Heart left ventricle (tissue), 16 donors: ENCODE results near the gene ARHGEF17. TPM values are rescaled to one million over a fixed set of nuclear protein-coding genes. Genes with fewer than 3 reads are reported as not detected.
A peak's percentile ranks its signal among the peaks of the same experiment; 100 is the strongest.

ENCODE experiments used
- ATAC-seq, 4 donors: fragments of 200-7000 bp; cut with Tn5 transposase; one replicate each; pipeline ENCODE4 v1.9.1; 2020 to 2022; ENCODE audit warnings: moderate library complexity in 4 of 4, mild to moderate bottlenecking in 3 of 4, moderate number of reproducible peaks in 1 of 4
- DNase-seq, 5 donors: peaks; one replicate each; pipeline ENCODE4 v3.0.0-alpha.2; 2020
- H3K27ac ChIP-seq, 12 donors: fragments of 200-600 bp; sonication (generic) in 4 of 12; one replicate each; pipeline versions ENCODE4 v1.5.0 to v1.8.0; 2016 to 2022; ENCODE audit warnings: mild to moderate bottlenecking in 2 of 12
- H3K27me3 ChIP-seq, 9 donors: fragments of 200-600 bp; sonication (generic) in 2 of 9; one replicate each; pipeline versions ENCODE4 v1.5.1 to v1.8.0; 2016 to 2022; ENCODE audit warnings: mild to moderate bottlenecking in 3 of 9
- H3K36me3 ChIP-seq, 9 donors: fragments of 200-600 bp; sonication (generic) in 2 of 9; one replicate each; pipeline versions ENCODE4 v1.5.0 to v1.8.0; 2018 to 2022; ENCODE audit warnings: mild to moderate bottlenecking in 2 of 9
- H3K4me1 ChIP-seq, 12 donors: fragments of 200-600 bp; sonication (generic) in 4 of 12; one replicate each; pipeline versions ENCODE4 v1.5.0 to v1.8.0; 2016 to 2022; ENCODE audit warnings: mild to moderate bottlenecking in 3 of 12
- H3K4me3 ChIP-seq, 12 donors: fragments of 200-600 bp; sonication (generic) in 4 of 12; one replicate each; pipeline versions ENCODE4 v1.5.0 to v1.8.0; 2017 to 2022; ENCODE audit warnings: mild to moderate bottlenecking in 9 of 12, moderate library complexity in 4 of 12
- H3K9me3 ChIP-seq, 12 donors: fragments of 200-600 bp; sonication (generic) in 4 of 12; one replicate each; pipeline versions ENCODE4 v1.5.0 to v1.8.0; 2016 to 2022; ENCODE audit warnings: mild to moderate bottlenecking in 1 of 12
- CTCF ChIP-seq, 12 donors: fragments of 200-600 bp; sonication (generic) in 4 of 12; IDR thresholded peaks; one replicate each; pipeline versions ENCODE4 v1.5.0 to v1.8.0; 2018 to 2022; ENCODE audit warnings: antibody characterized with exemption in 12 of 12, mild to moderate bottlenecking in 5 of 12
- POLR2A ChIP-seq, 2 donors: fragments of 450-650 bp; IDR thresholded peaks; one replicate each; pipeline ENCODE4 v1.6.1; 2017; ENCODE audit warnings: antibody characterized with exemption in 2 of 2, mild to moderate bottlenecking in 2 of 2, moderate library complexity in 2 of 2
- WGBS, 4 donors: extraction: QIAGEN DNeasy Blood & Tissue Kit in 2 of 4; methylation state at CpG; one replicate each; pipeline versions ENCODE4 v1.1.5 to v1.1.7; 2013 to 2018; 5-methylcytosine and 5-hydroxymethylcytosine counted together
- intact Hi-C, 10 donors: fragments of 100-400 bp; cut with DNase I; formaldehyde crosslinking; loops; one replicate each; pipeline versions ENCODE4 v1.11.1 to v1.14.2; 2022
- polyA plus RNA-seq, 2 donors: library from polyadenylated mRNA; stranded (reverse); fragments of 200-250 nt; gene quantifications; one replicate each; pipeline ENCODE4 v1.2.3, GENCODE V29; 2013
- total RNA-seq, 9 donors: library from RNA; depleted of rRNA in 2 of 9; stranded (reverse); fragments of >200 nt in 2 of 9; fragmentation: NEBNext Ultra II Directional in 3 of 9; extraction: Animal tissue kit (Norgen Biotek cat#: 25700) in 3 of 9; gene quantifications; one replicate each; pipeline versions ENCODE4 v1.1.0 to v1.2.4, GENCODE V29; 2016 to 2023
- donor health status: ischemic (EF 13 %, LVEDD 7.1; RV severe dilation, severe dysfunction).
- donor health status: healthy with polysubstance abuse.
- donor health status: DM: no; HTN: yes; CAD: no.
- donor health status: DM: no; HTN: no; CAD: no.
- donor health status: ischemic (EF 25% LVEDD 6.9; RV normal size, moderate dysfunction).
- donor health status: ischemic (EF 25% LVEDD 5.7; RV mildly dilated, moderate dysfunction).
- donor health status: healthy.
- donor health status: DM: yes; HTN: yes; CAD: no.
- donor health status: ischemic (EF 35%, LVEDD 5.7; RV mildly dilated, moderate dysfunction).
- donor health status: nonischemic (EF 11% LVEDD 7.7; RV severe dilation, severe dysfunction).
- donor health status: DM: yes; HTN: yes; CAD: no.
- donor health status: PGD.
- donor health status: ischemic (EF 29% LVEDD 5.4; RV normal size, mild dysfunction).
- donor health status: nonischemic (EF 23%, LVEDD 6.1; RV moderate dilation, normal function).

The ARHGEF17 gene
- total and polyA plus RNA-seq, 11 donors: 27.5 to 83.9 (median 56.5) TPM

- 74 to 88% (median 84%) methylated on average over 4 of the region's 4 CpGs for WGBS, 4 donors
- Histone ChIP-seq H3K4me1 (peaks cover 5 to 100% (median 65%) of the 10 kb centered on the region in 12 donors), H3K27ac (peak overlapping the region in 5 of 12 donors; percentile 39 to 96 (median 63)), H3K27me3 (no peaks in the 10 kb centered on the region), H3K36me3 (no peaks in the 10 kb centered on the region), H3K9me3 (no peaks in the 10 kb centered on the region), H3K4me3 (no peak overlapping the region)
- no peak for DNase-seq
- intact Hi-C loops: no loop called here
- TF ChIP-seq CTCF (IDR thresholded peaks at IDR 0.05) (no peak), POLR2A (IDR thresholded peaks at IDR 0.05) (no peak)
- ATAC-seq: no peak
These were observed 76.4 kb downstream of the ARHGEF17 start for GRCh38 chr11:73384531-73384871.

GRCh38 chr11:73384872-73385689 is 77.0 kb downstream of the ARHGEF17 start:
- ATAC-seq: peak; percentile 44 to 63 (median 52)
- intact Hi-C loops: no loop called here
- WGBS, 4 donors: 62 to 76% (median 69%) methylated on average over 20 to 21 of the region's 21 CpGs

GRCh38 chr11:73386016-73386415 is 77.9 kb downstream of the ARHGEF17 start:
- Histone ChIP-seq H3K36me3 (peaks cover 0 to 11% (median 0%) of the 10 kb centered on the region in 9 donors), H3K27me3 (no peaks in the 10 kb centered on the region), H3K27ac (peak overlapping the region in 7 of 12 donors; percentile 6 to 96 (median 61)), H3K9me3 (no peaks in the 10 kb centered on the region), H3K4me3 (peak overlapping the region in 1 of 12 donors; percentile 28), H3K4me1 (peaks cover 5 to 96% (median 53%) of the 10 kb centered on the region in 12 donors)
- DNase-seq: peak in 3 of 5 donors; percentile 48 to 68 (median 62)
- peak in 3 of 4 donors; percentile 25 to 39 (median 32) for ATAC-seq
- intact Hi-C loops: no loop called here
- TF ChIP-seq CTCF (IDR thresholded peaks at IDR 0.05): no peak
- no peak for TF ChIP-seq POLR2A (IDR thresholded peaks at IDR 0.05)
- 86 to 94% (median 87%) methylated on average over 8 of the region's 8 CpGs for WGBS, 4 donors

More at GRCh38 chr11:73384872-73385689, 77.0 kb downstream of the ARHGEF17 start:
- peak overlapping the region in 10 of 12 donors; percentile 12 to 96 (median 40) for H3K27ac ChIP-seq
- peaks cover 0 to 1% (median 0%) of the 10 kb centered on the region in 9 donors for H3K36me3 ChIP-seq
- H3K4me3 ChIP-seq: peak overlapping the region in 1 of 12 donors; percentile 28
- no peaks in the 10 kb centered on the region for H3K27me3 ChIP-seq
- H3K9me3 ChIP-seq: no peaks in the 10 kb centered on the region
- no peak for TF ChIP-seq POLR2A (IDR thresholded peaks at IDR 0.05)
- TF ChIP-seq CTCF (IDR thresholded peaks at IDR 0.05): no peak
- peak; percentile 65 to 89 (median 79) for DNase-seq
- H3K4me1 ChIP-seq: peaks cover 5 to 100% (median 60%) of the 10 kb centered on the region in 12 donors

- ATAC-seq (no peak), DNase-seq (no peak)
- Histone ChIP-seq H3K4me1 (peaks cover 5 to 91% (median 49%) of the 10 kb centered on the region in 12 donors), H3K27me3 (no peaks in the 10 kb centered on the region), H3K36me3 (peaks cover 0 to 16% (median 0%) of the 10 kb centered on the region in 9 donors), H3K27ac (peak overlapping the region in 6 of 12 donors; percentile 3 to 96 (median 36)), H3K4me3 (peak overlapping the region in 1 of 12 donors; percentile 28), H3K9me3 (no peaks in the 10 kb centered on the region)
- TF ChIP-seq CTCF (IDR thresholded peaks at IDR 0.05) (no peak), POLR2A (IDR thresholded peaks at IDR 0.05) (no peak)
- intact Hi-C loops: no loop called here
- WGBS, 4 donors: 91 to 94% (median 92%) methylated on average over 8 of the region's 8 CpGs
These were observed 78.5 kb downstream of the ARHGEF17 start for GRCh38 chr11:73386546-73386945.
